Measurements from ENCODE around the gene C19orf25. TPM values are rescaled to one million over a fixed set of nuclear protein-coding genes. Genes with fewer than 3 reads are reported as not detected.

C19orf25 gene
- total and polyA plus RNA-seq, 8 donors: 17.7 to 32.2 (median 24.7) TPM

DNA sequence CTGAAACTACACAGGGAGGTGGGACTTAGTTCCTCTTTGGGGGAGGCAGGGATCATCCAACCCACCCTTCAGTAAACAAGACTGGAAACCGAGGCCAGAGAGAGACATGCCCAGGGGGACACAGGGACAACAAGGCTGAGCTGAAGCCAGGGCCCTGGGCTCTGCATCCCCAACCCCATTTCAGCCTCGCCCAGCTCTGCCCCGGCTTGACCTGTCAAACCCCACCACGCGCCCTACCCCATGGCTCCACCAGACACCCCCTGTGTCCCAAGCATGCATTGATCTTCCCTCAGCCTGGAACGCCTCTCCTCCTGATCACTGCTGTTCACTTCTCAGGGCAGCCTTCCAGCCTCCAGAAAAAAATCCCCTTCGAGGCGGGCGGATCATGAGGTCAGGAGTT lies 31.1 kb downstream of the C19orf25 start:
- no peak for DNase-seq
- Histone ChIP-seq H3K27ac (no peak overlapping the region), H3K4me1 (peaks cover 7 to 28% of the 10 kb centered on the region in 2 donors), H3K27me3 (peaks cover 70 to 84% of the 10 kb centered on the region in 2 donors), H3K36me3 (peaks cover 0 to 3% of the 10 kb centered on the region in 2 donors), H3K9me3 (no peaks in the 10 kb centered on the region), H3K4me3 (no peak overlapping the region)
- ATAC-seq: no peak
- intact Hi-C loops (cut with DNase I): no loop called here
- TF ChIP-seq CTCF (IDR thresholded peaks at IDR 0.05): no peak

GRCh38 chr19:1447504-1447903 lies 31.5 kb downstream of the C19orf25 start:
- ATAC-seq (no peak), DNase-seq (no peak)
- H3K9me3 ChIP-seq: no peaks in the 10 kb centered on the region
- H3K27ac ChIP-seq: no peak overlapping the region
- no peak overlapping the region for H3K4me3 ChIP-seq
- peaks cover 65 to 80% of the 10 kb centered on the region in 2 donors for H3K27me3 ChIP-seq
- intact Hi-C loops (cut with DNase I): no loop called here
- peaks cover 7 to 28% of the 10 kb centered on the region in 2 donors for H3K4me1 ChIP-seq
- TF ChIP-seq CTCF (IDR thresholded peaks at IDR 0.05): no peak
- H3K36me3 ChIP-seq: peaks cover 0 to 8% of the 10 kb centered on the region in 2 donors

GRCh38 chr19:1446713-1447481 lies 32.1 kb downstream of the C19orf25 start:
- Histone ChIP-seq H3K36me3 (peaks cover 0 to 14% of the 10 kb centered on the region in 2 donors), H3K9me3 (no peaks in the 10 kb centered on the region), H3K4me3 (no peak overlapping the region), H3K4me1 (peaks cover 7 to 28% of the 10 kb centered on the region in 2 donors), H3K27me3 (peaks cover 59 to 74% of the 10 kb centered on the region in 2 donors), H3K27ac (no peak overlapping the region)
- TF ChIP-seq CTCF (IDR thresholded peaks at IDR 0.05): no peak
- intact Hi-C loops (cut with DNase I): no loop called here
- DNase-seq (peak in 1 of 4 donors; percentile 81), ATAC-seq (no peak)

GRCh38 chr19:1445932-1446712 lies 32.9 kb downstream of the C19orf25 start:
- Histone ChIP-seq H3K4me3 (peak overlapping the region in 1 of 2 donors; percentile 43), H3K9me3 (no peaks in the 10 kb centered on the region), H3K36me3 (peaks cover 0 to 22% of the 10 kb centered on the region in 2 donors), H3K4me1 (peaks cover 7 to 28% of the 10 kb centered on the region in 2 donors), H3K27me3 (peaks cover 51 to 66% of the 10 kb centered on the region in 2 donors), H3K27ac (no peak overlapping the region)
- DNase-seq (peak in 2 of 4 donors; percentile 48 to 79), ATAC-seq (no peak)
- intact Hi-C loops (cut with DNase I): no loop called here
- TF ChIP-seq CTCF (IDR thresholded peaks at IDR 0.05): no peak

Measured in left lung (tissue), 10 donors.